Transverse colon (tissue), 4 donors: ENCODE results near the gene CRIP1. TPM values are rescaled to one million over a fixed set of nuclear protein-coding genes. Genes with fewer than 3 reads are reported as not detected.

ENCODE experiments used
- DNase-seq: peaks from one replicate; pipeline ENCODE4 v3.0.0-alpha.2; 2019
- H3K27ac ChIP-seq, 4 donors: fragments of 200-600 bp; sonication (generic); 2 replicates each; pipeline ENCODE4 v1.5.1; 2016 to 2018; ENCODE audit warnings: inconsistent platforms in 4 of 4
- H3K27me3 ChIP-seq: fragments of 200-600 bp; sonication (generic); 2 replicates; pipeline ENCODE4 v1.5.1; 2017; ENCODE audit warnings: inconsistent platforms
- H3K36me3 ChIP-seq, 4 donors: fragments of 200-600 bp; sonication (generic); 2 replicates each; pipeline ENCODE4 v1.5.1; 2017 to 2019; ENCODE audit warnings: inconsistent platforms in 4 of 4
- H3K4me1 ChIP-seq, 4 donors: fragments of 200-600 bp; sonication (generic); 2 replicates each; pipeline ENCODE4 v1.5.1; 2017 to 2020; ENCODE audit warnings: inconsistent platforms in 4 of 4
- H3K4me3 ChIP-seq, 4 donors: fragments of 200-600 bp; sonication (generic); 1 replicate in 1 of 4; 2 replicates in 3 of 4; pipeline versions ENCODE4 v1.5.1 to v1.6.1; 2017 to 2019; ENCODE audit warnings: inconsistent platforms in 4 of 4
- H3K9me3 ChIP-seq, 2 donors: fragments of 200-600 bp; sonication (generic); 2 replicates each; pipeline ENCODE4 v1.5.1; 2017 to 2019; ENCODE audit warnings: inconsistent platforms in 2 of 2
- EP300 ChIP-seq: sonication (generic); formaldehyde crosslinking; IDR thresholded peaks from one replicate; pipeline ENCODE4 v1.6.1; 2017; ENCODE audit warnings: antibody characterized with exemption, low read depth
- POLR2A ChIP-seq: fragments of 450-650 bp; IDR thresholded peaks from one replicate; pipeline ENCODE4 v1.6.1; 2016; ENCODE audit warnings: antibody characterized with exemption, mild to moderate bottlenecking, moderate library complexity
- POLR2AphosphoS5 ChIP-seq, 3 donors: sonication (generic); formaldehyde crosslinking; IDR thresholded peaks; one replicate each; pipeline ENCODE4 v1.6.1; 2016; ENCODE audit warnings: antibody characterized with exemption in 3 of 3
- WGBS, 2 donors: methylation state at CpG; one replicate each; pipeline ENCODE4 v1.1.5; 2018; ENCODE audit warnings: low coverage in 1 of 2; 5-methylcytosine and 5-hydroxymethylcytosine counted together
- in situ Hi-C, 4 donors: fragments of 200-750 bp; cut with MboI; loops; one replicate each; pipeline versions ENCODE4 v1.15.0 to v1.15.1; 2017; ENCODE audit warnings: low sequenced_read_pairs in 3 of 4, low pct_ligation_motif_present in 1 of 4, low pct_unique_long_range_greater_than_20kb in 1 of 4
- intact Hi-C: fragments of 100-400 bp; cut with DNase I; formaldehyde crosslinking; loops from one replicate; pipeline ENCODE4 v1.15.1; 2023; ENCODE audit warnings: low total_unique reads
- total RNA-seq, 4 donors: library from RNA; depleted of rRNA; stranded (reverse); fragments of >200 nt; gene quantifications; one replicate each; pipeline ENCODE4 v1.1.0, GENCODE V29; 2016
- TF ChIP-seq, protein P1 (sequence below), 5 experiments: fragments of 200-600 bp in 3 of 5; fragments of 450-650 bp in 2 of 5; sonication (generic) in 3 of 5; IDR thresholded peaks; 1 replicate in 2 of 5; 2 replicates in 3 of 5; pipeline ENCODE4 v1.5.1; 2016 to 2017; ENCODE audit warnings: antibody characterized with exemption in 5 of 5, inconsistent platforms in 3 of 5, mild to moderate bottlenecking in 2 of 5, moderate library complexity in 1 of 5

Gene CRIP1
- total RNA-seq, 4 donors from 2014 or later, result 16.9 to 246 (median 63.0) TPM; not detected in 1

DNA sequence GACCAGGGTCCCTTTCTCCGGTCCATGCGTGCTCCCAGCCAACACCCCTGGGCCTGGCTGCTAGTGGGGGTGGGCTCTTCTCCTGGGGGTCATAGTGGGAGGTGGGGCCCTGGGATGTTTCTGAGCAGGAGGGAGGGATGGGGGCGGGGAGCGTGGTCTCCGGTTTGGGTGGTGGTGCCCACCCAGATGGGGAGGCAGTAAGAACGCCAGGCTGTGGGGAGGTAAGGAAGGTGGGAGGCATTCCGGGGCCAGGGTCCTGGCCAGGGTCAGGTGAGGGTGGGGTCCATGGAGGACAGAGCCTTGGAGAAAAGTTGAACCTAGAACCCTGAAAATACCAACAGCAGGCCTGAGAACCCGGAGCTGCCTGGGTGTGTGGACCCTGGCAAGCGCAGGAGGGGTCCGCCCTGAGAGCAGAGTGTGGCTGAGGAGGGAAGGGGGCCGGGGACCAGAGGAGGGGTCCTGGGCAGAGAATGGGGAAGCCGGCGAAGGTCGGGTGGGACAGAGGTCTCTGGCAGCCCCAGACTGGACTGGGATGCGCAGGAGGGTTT, 6.4 kb upstream of the CRIP1 start:
- H3K27me3 ChIP-seq, result peaks cover 50% of the 10 kb centered on the region
- H3K4me3 ChIP-seq, result no peak overlapping the region
- TF ChIP-seq POLR2A, result no peak
- TF ChIP-seq, protein P1, sequence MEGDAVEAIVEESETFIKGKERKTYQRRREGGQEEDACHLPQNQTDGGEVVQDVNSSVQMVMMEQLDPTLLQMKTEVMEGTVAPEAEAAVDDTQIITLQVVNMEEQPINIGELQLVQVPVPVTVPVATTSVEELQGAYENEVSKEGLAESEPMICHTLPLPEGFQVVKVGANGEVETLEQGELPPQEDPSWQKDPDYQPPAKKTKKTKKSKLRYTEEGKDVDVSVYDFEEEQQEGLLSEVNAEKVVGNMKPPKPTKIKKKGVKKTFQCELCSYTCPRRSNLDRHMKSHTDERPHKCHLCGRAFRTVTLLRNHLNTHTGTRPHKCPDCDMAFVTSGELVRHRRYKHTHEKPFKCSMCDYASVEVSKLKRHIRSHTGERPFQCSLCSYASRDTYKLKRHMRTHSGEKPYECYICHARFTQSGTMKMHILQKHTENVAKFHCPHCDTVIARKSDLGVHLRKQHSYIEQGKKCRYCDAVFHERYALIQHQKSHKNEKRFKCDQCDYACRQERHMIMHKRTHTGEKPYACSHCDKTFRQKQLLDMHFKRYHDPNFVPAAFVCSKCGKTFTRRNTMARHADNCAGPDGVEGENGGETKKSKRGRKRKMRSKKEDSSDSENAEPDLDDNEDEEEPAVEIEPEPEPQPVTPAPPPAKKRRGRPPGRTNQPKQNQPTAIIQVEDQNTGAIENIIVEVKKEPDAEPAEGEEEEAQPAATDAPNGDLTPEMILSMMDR (IDR thresholded peaks at IDR 0.05), result no peak
- no peak for TF ChIP-seq POLR2AphosphoS5 (IDR thresholded peaks at IDR 0.05)
- TF ChIP-seq EP300, result no peak
- 43 to 48% methylated on average over 5 to 15 of the region's 15 CpGs for WGBS, 2 donors
- H3K36me3 ChIP-seq, result no peaks in the 10 kb centered on the region
- H3K27ac ChIP-seq, result peak overlapping the region; percentile 91 to 99 (median 98)
- H3K9me3 ChIP-seq, result no peaks in the 10 kb centered on the region
- H3K4me1 ChIP-seq, result peaks cover 34 to 80% (median 60%) of the 10 kb centered on the region in 4 donors
- no peak for DNase-seq
- in situ Hi-C loops (no loop called here), intact Hi-C loops (loop anchor here (2.0 to 5.0 kb wide), 2 partner anchors 47 to 109 kb away; partner anchors contain the start of gene TMEM121)

DNA sequence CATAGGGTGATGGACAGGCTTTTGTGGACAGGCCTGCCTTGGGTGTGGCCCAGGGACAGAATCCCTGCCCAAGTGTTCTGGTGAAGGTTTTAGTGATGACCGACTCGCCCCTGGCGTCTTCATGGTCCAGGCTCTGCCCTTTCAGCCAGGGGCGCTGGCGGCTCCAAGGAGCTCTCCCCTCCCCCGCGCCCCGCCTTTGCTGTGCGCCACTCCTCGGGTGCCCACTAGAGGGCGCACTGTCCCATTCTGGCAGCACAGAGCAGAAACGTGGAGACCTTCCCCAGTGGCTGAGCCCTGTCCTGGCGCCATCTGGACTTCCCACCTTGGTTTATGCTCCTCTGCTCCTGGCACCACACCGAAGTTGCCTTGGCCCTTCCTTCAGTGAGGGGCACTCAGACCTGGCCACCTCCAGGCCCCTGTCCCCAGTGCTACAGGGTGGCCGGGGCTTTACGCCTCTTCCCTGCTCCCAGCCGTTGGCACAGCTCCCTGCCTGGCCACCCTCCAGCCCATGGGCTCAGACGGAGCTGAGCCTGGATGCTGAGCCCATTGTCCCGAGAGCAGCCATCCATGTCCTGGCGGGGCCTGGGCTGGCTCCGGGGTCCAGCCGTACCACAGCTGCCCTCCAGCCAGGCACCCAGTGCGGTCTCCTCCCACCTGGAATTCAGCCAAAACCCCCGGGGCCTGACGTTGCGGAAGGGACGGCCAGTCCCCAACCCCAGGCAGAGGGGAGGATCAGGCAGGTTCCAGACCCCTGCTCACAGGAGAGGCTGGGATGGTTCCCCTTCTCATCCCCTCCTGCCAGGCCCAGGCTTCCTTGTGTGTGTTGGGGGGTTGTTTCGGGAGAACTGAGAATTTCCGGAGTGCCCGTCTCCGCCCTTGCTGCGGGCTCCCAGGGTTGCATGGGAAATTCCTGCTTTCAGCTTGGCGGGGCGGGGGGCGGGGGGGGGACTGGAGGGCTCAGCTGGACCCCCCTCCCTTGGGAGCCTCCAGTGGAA, 5.6 kb upstream of the CRIP1 start:
- H3K27ac ChIP-seq, result peak overlapping the region; percentile 91 to 99 (median 98)
- intact Hi-C loops, result loop anchor here (2.0 to 5.0 kb wide), 2 partner anchors 46 to 110 kb away; partner anchors contain the start of gene TMEM121
- peak overlapping the region; percentile 10 to 44 (median 23) for H3K4me3 ChIP-seq
- WGBS, 2 donors, result 1% methylated on average over 16 of the region's 35 CpGs; no CpG with 5 or more reads in 1 of the 2 donors
- H3K27me3 ChIP-seq, result peaks cover 44% of the 10 kb centered on the region
- H3K4me1 ChIP-seq, result peaks cover 37 to 78% (median 59%) of the 10 kb centered on the region in 4 donors
- no peaks in the 10 kb centered on the region for H3K9me3 ChIP-seq
- in situ Hi-C loops, result no loop called here
- DNase-seq, result peak; percentile 92
- no peaks in the 10 kb centered on the region for H3K36me3 ChIP-seq
- TF ChIP-seq EP300, result no peak
- TF ChIP-seq, protein P1 (IDR thresholded peaks at IDR 0.05), result peak; percentile 99 to 100 (median 99)
- TF ChIP-seq POLR2AphosphoS5 (IDR thresholded peaks at IDR 0.05), result peak in 2 of 3 donors; percentile 76 to 78
- TF ChIP-seq POLR2A, result peak; percentile 42

DNA sequence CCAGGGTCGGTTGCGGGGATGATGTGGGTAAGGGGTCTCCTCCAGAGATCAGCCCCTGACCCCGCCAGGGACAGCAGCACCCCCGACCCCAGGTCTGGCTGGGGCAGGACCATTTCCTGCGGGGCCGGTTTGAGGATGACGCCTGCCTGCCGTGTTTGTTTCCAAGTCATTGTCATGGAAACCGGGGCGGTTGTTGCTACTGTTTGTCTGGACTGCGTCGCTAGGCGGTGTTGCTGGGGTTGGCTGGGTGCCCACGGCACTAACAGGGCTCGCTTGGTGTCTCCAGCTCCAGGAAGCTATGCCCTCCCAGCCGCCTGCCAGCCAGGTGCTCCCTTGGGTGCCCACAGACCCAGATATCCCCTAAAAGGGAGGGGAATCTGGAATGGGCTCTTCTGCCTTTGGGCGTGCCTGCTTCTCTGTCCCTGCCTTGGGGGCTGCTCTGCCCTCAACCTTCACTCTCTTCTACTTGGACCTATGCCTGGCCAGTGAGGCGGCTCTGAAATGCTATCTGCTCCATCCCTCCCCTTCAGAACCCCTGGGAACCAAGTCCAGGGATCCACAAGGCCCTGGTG, 4.7 kb upstream of the CRIP1 start:
- Histone ChIP-seq H3K27me3 (peaks cover 44% of the 10 kb centered on the region), H3K36me3 (no peaks in the 10 kb centered on the region), H3K27ac (peak overlapping the region; percentile 91 to 99 (median 98)), H3K9me3 (no peaks in the 10 kb centered on the region), H3K4me1 (peaks cover 39 to 78% (median 58%) of the 10 kb centered on the region in 4 donors), H3K4me3 (peak overlapping the region in 3 of 4 donors; percentile 10 to 44 (median 33))
- in situ Hi-C loops (no loop called here), intact Hi-C loops (loop anchor here (2.0 to 5.0 kb wide), 2 partner anchors 45 to 111 kb away; partner anchors contain the start of gene TMEM121)
- TF ChIP-seq, protein P1 (IDR thresholded peaks at IDR 0.05), result peak in 2 of 5 experiments; percentile 5 to 27
- TF ChIP-seq POLR2AphosphoS5 (IDR thresholded peaks at IDR 0.05) (peak; percentile 24 to 88 (median 75)), POLR2A (peak; percentile 30), EP300 (peak; percentile 84)
- DNase-seq, result peak; percentile 96
- 2% methylated on average over 17 of the region's 18 CpGs; no CpG with 5 or more reads in 1 of the 2 donors for WGBS, 2 donors
